Measurements from ENCODE around the gene TRABD2B.

DNA sequence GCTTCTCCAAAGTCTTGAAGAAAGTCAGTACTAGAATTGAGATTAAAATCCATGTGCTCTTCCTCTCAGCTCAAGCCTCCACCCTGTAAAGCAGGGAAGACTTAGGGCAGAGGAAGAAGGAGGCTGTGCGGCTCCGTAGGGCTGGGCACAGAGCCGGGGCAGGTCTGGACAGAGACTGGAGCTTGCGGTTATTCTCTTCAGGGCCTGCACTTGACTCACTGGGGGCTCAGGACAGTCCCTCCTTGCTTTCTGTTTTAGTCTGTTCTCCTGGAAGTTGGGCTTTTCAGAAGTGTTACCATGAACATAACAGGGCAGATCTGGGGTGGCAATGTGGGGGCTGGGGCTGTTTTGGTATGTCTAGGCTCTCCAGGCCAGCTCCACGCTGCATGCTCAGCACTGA lies 21.6 kb upstream of the TRABD2B start:
- TF ChIP-seq, protein P1, sequence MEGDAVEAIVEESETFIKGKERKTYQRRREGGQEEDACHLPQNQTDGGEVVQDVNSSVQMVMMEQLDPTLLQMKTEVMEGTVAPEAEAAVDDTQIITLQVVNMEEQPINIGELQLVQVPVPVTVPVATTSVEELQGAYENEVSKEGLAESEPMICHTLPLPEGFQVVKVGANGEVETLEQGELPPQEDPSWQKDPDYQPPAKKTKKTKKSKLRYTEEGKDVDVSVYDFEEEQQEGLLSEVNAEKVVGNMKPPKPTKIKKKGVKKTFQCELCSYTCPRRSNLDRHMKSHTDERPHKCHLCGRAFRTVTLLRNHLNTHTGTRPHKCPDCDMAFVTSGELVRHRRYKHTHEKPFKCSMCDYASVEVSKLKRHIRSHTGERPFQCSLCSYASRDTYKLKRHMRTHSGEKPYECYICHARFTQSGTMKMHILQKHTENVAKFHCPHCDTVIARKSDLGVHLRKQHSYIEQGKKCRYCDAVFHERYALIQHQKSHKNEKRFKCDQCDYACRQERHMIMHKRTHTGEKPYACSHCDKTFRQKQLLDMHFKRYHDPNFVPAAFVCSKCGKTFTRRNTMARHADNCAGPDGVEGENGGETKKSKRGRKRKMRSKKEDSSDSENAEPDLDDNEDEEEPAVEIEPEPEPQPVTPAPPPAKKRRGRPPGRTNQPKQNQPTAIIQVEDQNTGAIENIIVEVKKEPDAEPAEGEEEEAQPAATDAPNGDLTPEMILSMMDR (IDR thresholded peaks at IDR 0.05; ENCODE audit: low read depth, low read length, poor library complexity, severe bottlenecking): no peak
- no peak for TF ChIP-seq EZH2phosphoT487 (IDR thresholded peaks at IDR 0.05; ENCODE audit: borderline replicate concordance, low read length)
